GM06990 (cell line): Measurements from ENCODE around the gene ZBTB7B.

Experiments
- DNase-seq: peaks from one replicate; pipeline ENCODE4 v3.0.0-alpha.2; 2011; ENCODE audit not compliant: insufficient read length; ENCODE audit errors: extremely low read depth
- H3K27me3 ChIP-seq: replicated peaks from 2 replicates; pipeline ENCODE4 v1.6.0; 2011; ENCODE audit warnings: low read length; ENCODE audit not compliant: control insufficient read depth, insufficient read depth
- H3K36me3 ChIP-seq: 2 replicates; pipeline ENCODE4 v1.5.1; 2011; ENCODE audit warnings: low read length; ENCODE audit not compliant: control insufficient read depth, insufficient read depth
- H3K4me3 ChIP-seq: replicated peaks from 2 replicates; pipeline ENCODE4 v1.5.1; 2011; ENCODE audit warnings: low read depth, mild to moderate bottlenecking, control low read depth, low read length
- TF ChIP-seq, protein P1 (sequence below): IDR thresholded peaks from 2 replicates; pipeline ENCODE4 v1.5.1; 2011; ENCODE audit warnings: low read length, control low read depth, mild to moderate bottlenecking, inconsistent platforms; ENCODE audit not compliant: insufficient read depth, poor library complexity, severe bottlenecking

ZBTB7B gene

DNA sequence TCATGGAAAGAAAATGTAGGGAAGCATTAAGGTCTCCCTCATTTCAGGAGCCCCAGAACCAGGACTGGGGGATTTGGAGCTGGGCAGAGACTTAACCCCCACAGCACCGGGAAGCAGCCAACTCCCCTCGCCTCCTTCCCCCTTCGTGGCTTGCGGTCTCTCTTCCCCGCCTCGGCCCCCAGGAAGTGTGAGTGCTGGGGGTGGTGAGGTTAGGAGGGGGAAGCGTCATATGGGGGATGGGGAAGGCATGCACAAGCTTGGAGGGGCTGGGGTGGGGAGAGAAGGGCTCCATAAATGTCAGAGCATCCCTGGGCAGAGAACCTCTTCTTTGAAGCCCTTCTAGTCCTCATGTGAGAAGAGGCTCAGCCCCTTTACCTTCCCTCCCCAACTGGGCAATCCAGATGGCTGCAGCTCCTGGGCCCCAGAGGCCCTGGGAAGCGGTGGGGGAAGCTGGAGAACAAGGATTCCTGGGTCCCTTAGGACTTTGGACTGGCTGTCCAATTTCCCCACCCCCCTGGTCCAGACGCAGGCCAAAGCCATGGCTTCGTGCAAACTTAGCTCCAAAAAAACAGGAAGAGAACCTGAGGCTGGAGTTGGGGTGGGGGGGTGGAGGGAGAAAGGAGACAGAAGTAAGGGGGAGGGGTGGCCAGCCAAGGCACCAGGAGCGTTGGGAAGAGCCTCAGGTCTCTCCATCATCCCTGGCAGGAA lies 7.8 kb downstream of the ZBTB7B start:
- Histone ChIP-seq H3K36me3 (peaks cover 8% of the 10 kb centered on the region), H3K27me3 (no peaks in the 10 kb centered on the region), H3K4me3 (no peak overlapping the region)
- no peak for DNase-seq
- TF ChIP-seq, protein P1, sequence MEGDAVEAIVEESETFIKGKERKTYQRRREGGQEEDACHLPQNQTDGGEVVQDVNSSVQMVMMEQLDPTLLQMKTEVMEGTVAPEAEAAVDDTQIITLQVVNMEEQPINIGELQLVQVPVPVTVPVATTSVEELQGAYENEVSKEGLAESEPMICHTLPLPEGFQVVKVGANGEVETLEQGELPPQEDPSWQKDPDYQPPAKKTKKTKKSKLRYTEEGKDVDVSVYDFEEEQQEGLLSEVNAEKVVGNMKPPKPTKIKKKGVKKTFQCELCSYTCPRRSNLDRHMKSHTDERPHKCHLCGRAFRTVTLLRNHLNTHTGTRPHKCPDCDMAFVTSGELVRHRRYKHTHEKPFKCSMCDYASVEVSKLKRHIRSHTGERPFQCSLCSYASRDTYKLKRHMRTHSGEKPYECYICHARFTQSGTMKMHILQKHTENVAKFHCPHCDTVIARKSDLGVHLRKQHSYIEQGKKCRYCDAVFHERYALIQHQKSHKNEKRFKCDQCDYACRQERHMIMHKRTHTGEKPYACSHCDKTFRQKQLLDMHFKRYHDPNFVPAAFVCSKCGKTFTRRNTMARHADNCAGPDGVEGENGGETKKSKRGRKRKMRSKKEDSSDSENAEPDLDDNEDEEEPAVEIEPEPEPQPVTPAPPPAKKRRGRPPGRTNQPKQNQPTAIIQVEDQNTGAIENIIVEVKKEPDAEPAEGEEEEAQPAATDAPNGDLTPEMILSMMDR = no peak

DNA sequence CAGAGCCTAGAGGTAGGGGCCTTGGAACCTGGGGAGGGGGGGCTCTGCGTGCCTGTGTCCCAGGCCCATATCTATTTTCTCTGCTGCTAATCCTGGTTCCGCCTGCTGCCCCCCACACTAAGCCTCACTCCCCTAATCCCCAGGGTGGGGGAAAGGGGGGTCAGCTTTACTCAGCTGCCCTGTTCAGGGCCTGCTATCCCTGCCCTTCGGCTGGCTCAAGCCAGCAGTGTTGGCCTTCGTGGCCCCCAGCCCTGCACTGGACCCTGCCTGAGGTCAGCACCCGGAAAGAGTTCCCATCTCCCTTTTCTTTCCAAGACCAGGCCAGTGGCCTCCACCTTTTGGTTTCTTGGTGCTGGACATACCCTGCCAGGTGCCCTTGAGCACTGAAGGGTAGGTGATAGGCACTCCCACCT lies 8.4 kb downstream of the ZBTB7B start:
- H3K4me3 ChIP-seq = no peak overlapping the region
- H3K36me3 ChIP-seq = peaks cover 10% of the 10 kb centered on the region
- DNase-seq = no peak
- TF ChIP-seq, protein P1 = no peak
- H3K27me3 ChIP-seq = no peaks in the 10 kb centered on the region

DNA sequence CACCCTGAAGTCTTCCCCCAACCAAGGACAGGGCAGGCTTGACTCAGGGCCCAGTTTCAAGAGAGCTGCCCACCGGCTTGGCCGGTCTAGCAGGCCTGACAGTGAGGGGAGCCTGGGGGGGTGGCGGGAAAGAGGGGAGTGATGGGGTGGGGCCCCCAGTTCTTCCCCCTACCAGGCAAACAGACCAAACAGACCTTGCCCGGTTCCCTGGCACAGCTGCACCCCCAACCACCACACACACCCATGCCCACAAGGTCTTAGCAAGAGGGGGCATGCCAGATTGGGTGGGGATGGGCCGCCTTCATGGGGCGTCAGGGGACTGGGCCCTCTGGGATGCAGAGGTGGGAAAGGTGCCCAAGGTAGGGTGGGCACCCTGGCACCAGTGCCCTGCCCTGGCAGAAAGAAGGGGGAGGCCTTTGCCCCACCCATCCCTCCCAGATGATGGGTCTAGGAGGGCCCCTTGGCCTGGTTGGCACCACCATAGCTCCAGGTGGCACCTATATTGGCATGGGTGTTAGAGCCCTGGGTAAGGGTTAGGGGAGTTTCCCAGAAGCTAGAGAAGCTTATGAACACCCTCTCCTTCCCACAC lies 8.9 kb downstream of the ZBTB7B start:
- no peaks in the 10 kb centered on the region for H3K27me3 ChIP-seq

DNA sequence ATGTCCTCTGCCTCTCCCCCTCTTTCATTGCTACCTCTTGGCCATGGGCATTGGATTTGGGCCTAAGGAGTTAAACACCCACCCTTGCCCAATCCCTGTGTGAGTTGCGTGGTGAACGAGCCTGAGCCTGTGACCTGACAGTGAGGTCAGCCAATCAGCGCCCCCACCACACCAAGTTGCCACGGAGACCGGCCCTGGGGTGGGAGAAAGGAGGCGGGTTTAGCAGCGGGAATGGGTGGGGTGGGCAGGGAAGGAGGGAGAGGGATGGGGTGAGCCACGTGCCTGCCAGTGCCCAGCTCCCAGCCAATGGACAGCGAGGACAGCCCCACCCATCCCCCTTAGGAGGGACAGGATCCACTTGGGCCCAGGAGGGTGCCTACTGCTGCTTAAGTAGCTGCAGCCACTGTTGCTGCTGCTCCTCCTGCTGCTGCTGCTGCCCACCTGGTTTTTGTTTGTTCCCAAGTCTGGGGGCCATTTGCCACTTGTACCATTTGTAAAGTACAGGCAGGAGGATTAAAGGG lies 9.5 kb downstream of the ZBTB7B start:
- peaks cover 14% of the 10 kb centered on the region for H3K36me3 ChIP-seq

More for the DNA sequence above, 8.9 kb downstream of the ZBTB7B start:
- no peak for DNase-seq
- TF ChIP-seq, protein P1 = no peak
- peaks cover 14% of the 10 kb centered on the region for H3K36me3 ChIP-seq
- H3K4me3 ChIP-seq = no peak overlapping the region

DNA sequence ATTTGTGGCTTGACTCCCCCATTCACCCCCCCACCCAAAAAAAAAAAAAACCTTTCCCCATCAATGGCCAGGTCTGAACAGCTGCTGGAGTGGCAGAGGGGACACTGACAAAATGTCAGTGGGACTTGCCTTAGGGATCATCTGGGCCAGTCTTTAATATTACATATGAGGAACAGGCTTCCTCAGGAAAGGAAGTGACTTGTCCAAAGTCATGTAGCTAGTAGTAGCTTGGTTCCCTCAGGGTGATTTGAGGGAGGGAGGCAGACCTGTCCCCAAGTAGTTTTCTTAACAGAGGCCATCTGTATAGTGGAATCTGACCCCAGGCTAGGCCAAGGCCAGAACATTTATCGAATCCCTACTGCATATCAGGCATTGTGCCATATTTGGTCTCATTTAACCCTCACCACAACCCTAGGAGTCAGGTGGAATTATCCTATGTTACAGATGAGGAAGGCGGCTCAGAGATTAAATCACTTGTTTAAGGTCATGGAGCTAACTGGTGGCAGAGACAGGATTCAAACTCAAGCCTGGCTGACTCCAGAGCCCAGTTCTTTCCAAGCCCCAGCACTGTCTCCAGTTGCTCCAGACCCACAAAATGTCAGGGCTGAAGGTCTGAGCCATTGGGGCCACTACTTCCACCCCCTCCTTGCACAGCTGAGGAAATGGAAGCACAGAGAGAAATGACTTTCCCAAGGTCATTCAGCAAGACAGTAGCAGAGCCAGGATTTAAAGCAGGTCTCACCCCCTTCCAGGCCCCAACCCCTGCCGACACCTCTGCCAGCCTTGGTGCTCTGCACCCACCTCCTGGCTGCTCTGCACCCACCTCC lies 10.4 kb downstream of the ZBTB7B start:
- Histone ChIP-seq H3K4me3 (no peak overlapping the region), H3K27me3 (no peaks in the 10 kb centered on the region), H3K36me3 (peaks cover 14% of the 10 kb centered on the region)
- TF ChIP-seq, protein P1 = no peak
- DNase-seq = no peak

More for the DNA sequence above, 9.5 kb downstream of the ZBTB7B start:
- DNase-seq = no peak
- Histone ChIP-seq H3K27me3 (no peaks in the 10 kb centered on the region), H3K4me3 (no peak overlapping the region)
- TF ChIP-seq, protein P1 = no peak
